Measurements from ENCODE around the gene SARS1. TPM values are rescaled to one million over a fixed set of nuclear protein-coding genes. Genes with fewer than 3 reads are reported as not detected.

The SARS1 gene
- total RNA-seq, 4 donors from 2014 or later, result 102 to 137 (median 122) TPM

DNA sequence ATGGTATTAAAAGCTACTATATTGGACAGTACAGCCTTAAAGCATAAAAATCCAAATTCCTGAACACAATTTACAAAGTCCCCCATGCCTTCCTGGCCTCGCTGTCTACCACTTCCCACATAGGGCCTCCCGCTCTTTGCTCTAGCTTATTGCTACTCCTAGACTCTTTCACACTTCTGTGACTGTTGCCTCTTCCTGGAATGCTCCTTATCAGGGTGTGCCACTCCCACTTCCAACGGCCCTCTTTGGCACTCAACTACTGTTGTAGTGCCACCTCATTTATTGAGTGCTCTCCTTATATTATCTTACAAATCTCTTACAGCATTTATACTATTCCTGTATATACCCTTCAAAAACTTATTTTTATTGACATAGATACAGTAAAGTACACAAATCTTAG, 4.8 kb downstream of the SARS1 start:
- TF ChIP-seq CTCF (IDR thresholded peaks at IDR 0.05; ENCODE audit: low read depth), result no peak

DNA sequence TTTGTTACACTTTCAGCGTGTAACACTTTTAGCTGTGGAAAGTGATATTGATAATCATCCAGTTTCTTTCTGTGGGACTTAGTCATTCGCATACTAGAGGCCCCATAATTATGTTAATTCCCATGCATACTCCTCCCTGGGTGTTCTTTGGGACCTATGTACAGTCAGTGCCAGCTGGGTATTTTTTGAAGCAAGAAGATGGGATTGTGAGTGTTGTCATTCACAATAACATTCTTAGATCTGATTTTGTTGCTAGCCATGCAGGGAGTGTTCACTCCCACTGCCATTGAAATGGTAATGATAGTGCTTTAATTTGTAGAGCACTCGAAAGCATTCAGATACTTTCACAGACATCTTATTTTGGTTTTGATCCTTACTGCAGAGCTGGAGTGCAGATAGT, 11.6 kb downstream of the SARS1 start:
- TF ChIP-seq CTCF (IDR thresholded peaks at IDR 0.05; ENCODE audit: low read depth), result no peak

DNA sequence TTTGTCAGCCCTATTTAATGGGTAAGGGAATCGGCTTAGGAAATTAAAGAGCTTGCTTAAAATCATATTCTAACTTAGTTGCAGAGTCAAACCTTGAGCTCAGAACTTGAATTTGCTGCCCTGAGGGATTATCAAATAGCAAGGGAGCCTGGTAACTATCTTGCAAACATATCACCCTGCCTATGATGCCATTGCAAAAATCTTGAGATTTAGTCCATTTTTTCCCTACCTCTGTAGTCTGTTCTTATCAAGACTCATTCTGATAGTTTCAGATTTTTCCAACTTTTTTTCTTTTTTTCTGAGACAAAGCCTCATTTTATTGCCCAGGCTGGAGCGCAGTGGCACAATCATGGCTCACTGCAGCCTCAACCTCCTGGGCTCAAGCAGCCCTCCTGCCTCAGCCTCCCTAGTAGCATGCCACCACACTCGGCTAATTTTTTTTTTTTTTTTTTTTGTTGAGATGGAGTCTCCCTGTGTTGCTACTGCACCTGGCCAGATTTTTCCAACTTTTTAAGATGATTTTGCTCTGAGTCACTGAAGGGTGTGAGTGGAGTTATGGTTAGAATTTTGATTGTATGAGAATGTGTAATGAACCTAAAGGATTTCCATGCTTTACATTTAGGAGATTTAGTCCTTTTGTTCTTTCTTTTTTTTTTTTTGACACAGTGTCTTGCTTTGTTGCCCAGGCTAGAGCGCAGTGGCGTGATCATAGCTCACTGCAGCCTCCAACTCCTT, 12.2 kb downstream of the SARS1 start:
- TF ChIP-seq CTCF (IDR thresholded peaks at IDR 0.05; ENCODE audit: low read depth), result no peak

- no peak for TF ChIP-seq CTCF (IDR thresholded peaks at IDR 0.05; ENCODE audit: low read depth)
Observed at GRCh38 chr1:109228167-109228566, 14.4 kb downstream of the SARS1 start.

DNA sequence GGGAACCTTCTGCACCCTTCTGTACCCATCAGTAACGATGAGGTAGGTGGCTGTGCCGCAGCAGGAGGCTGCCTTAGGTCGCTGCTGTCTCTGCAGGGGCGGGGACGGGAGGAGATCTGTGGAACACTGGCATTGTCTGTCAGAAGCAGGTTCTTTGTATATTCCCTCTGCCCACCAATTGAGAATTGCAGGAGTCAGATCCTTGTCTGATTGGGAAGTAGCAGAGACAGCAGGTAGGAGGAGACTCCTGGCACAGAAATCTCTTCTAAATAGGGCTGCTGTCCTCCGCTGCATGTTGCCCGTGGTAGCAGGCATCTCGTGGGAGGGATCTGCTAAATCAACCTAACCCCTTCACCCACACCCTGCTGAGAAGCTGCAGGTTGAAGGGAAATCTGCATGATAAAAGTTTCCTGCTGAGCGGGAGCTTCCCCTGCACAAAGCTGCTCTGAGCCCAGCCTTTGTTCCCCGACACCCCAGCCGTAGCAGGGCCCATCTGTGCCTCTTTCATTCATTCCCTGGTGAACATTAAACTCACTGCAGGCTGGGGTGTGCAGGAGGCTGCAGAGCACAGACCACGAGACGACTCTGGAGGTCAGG, 15.9 kb downstream of the SARS1 start:
- no peak for TF ChIP-seq CTCF (IDR thresholded peaks at IDR 0.05; ENCODE audit: low read depth)

DNA sequence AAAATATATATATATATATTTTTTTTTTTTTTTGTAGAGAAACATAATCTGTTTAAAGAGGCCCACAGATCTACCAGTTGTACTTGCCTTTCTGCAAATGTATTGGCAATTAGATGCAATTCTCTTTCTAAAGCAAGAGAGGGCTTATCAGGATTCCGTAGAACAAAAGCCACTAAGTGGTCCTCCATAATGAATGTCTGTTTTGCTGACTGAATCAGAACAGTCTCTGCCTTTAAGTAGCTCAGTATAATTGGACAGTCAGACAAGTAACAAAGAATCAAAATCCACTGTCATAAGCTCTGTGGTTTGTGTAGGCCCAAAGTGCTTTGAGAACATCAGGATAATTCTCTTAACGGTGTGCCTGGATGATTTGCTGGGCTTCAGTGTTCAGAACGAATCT, 17.3 kb downstream of the SARS1 start:
- TF ChIP-seq CTCF (IDR thresholded peaks at IDR 0.05; ENCODE audit: low read depth), result no peak

DNA sequence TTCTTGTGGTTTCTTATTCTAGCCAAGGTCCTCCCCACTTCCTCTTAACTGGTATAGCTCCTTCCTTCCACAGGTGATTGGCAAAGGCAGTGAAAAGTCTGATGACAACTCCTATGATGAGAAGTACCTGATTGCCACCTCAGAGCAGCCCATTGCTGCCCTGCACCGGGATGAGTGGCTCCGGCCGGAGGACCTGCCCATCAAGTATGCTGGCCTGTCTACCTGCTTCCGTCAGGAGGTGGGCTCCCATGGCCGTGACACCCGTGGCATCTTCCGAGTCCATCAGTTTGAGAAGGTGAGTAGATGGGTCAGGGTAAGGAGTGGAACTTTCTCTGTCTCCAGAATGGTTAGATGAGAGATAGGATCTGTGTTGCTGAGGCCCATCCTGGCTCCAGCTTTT, 21.4 kb downstream of the SARS1 start:
- TF ChIP-seq CTCF (IDR thresholded peaks at IDR 0.05; ENCODE audit: low read depth), result no peak
